IPS DF 6.9 (cell line): ENCODE measurements around the gene MRPS17.

Experiments
- DNase-seq: peaks from one replicate; pipeline ENCODE4 v3.0.0-alpha.2; 2013; ENCODE audit warnings: low read depth, low spot score
- H3K27ac ChIP-seq: one replicate; pipeline ENCODE4 v1.5.1; 2013; ENCODE audit warnings: low read length, control low read depth
- H3K27me3 ChIP-seq: 2 replicates; pipeline ENCODE4 v1.6.1; 2013; ENCODE audit warnings: mild to moderate bottlenecking, low read length; ENCODE audit not compliant: control insufficient read depth, insufficient read depth
- H3K36me3 ChIP-seq: 2 replicates; pipeline ENCODE4 v1.6.1; 2013; ENCODE audit warnings: low read length; ENCODE audit not compliant: control insufficient read depth, insufficient read depth
- H3K4me1 ChIP-seq: 2 replicates; pipeline ENCODE4 v1.6.1; 2013; ENCODE audit warnings: low read length; ENCODE audit not compliant: control insufficient read depth, insufficient read depth
- H3K4me3 ChIP-seq: 2 replicates; pipeline ENCODE4 v1.5.1; 2013; ENCODE audit warnings: mild to moderate bottlenecking, low read length
- H3K9me3 ChIP-seq: 2 replicates; pipeline ENCODE4 v1.6.1; 2013; ENCODE audit warnings: low read length, inconsistent platforms; ENCODE audit not compliant: control insufficient read depth, insufficient read depth
- whole genome bisulfite sequencing: extraction: QIAGEN DNeasy Blood & Tissue Kit; methylation state at CpG from one replicate; pipeline ENCODE4 v1.1.7; 2013; ENCODE audit warnings: mixed read lengths, missing lambda C conversion rate; ENCODE audit not compliant: insufficient read length, insufficient coverage; 5-methylcytosine and 5-hydroxymethylcytosine counted together

MRPS17 gene

DNA sequence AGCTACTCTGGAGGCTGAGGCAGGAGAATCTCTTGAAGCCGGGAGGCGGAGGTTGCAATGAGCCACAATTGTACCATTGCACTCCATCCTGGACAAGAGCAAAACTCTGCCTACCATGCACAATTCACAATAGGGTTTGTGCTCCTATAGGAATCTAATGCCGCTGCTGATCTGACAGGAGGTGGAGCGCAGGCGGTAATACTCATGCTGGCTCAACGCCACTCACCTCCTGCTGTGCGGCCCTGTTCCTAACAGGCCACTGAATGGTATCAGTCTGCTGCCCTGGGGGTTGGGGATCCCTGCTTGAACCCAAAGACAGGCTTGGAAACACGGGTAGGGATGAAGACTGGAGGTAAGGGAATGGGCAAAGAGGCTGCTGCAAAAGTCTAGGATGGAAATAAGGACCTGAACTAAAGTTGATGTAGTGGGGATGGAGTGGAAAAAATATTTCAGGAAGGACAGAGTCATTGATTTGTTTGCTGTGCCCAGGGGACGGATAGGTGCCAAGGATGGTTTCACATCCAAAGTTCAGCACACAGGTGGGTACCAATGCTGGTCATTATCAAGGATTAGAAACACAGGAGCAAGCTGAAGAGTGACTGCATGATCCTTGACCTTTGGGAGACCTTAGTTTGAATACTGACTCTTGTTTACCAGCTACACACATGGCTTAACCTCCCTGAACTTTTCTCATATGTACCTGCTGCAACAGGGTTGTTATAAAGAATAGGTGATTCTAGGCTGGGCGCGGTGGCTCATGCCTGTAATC lies 2.2 kb downstream of the MRPS17 start:
- Histone ChIP-seq H3K27ac (no peak overlapping the region), H3K9me3 (no peaks in the 10 kb centered on the region), H3K27me3 (no peaks in the 10 kb centered on the region), H3K4me1 (no peaks in the 10 kb centered on the region), H3K36me3 (peaks cover 4% of the 10 kb centered on the region), H3K4me3 (no peak overlapping the region)
- no peak for DNase-seq
- WGBS = no CpG with 5 or more reads among the region's 11 CpGs

DNA sequence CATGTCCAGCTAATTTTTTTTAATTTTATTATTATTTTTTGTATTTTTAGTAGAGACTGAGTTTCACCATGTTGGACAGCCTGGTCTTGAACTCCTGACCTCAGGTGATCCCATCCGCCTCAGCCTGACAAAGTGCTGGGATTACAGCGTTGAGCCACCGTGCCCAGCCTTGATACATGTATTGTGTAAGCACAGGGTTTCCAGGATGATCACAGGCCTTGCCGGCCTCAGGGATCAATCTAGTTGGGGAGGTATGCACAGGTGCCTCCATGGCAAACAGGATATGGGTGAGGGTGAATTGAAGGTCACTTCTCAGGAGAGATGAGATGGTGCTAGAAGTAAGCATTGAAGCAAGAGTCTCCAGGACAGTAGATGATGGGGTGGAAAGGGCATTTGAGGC lies 5.5 kb downstream of the MRPS17 start:
- Histone ChIP-seq H3K9me3 (no peaks in the 10 kb centered on the region), H3K4me3 (no peak overlapping the region)
- no CpG with 5 or more reads among the region's 4 CpGs for WGBS

DNA sequence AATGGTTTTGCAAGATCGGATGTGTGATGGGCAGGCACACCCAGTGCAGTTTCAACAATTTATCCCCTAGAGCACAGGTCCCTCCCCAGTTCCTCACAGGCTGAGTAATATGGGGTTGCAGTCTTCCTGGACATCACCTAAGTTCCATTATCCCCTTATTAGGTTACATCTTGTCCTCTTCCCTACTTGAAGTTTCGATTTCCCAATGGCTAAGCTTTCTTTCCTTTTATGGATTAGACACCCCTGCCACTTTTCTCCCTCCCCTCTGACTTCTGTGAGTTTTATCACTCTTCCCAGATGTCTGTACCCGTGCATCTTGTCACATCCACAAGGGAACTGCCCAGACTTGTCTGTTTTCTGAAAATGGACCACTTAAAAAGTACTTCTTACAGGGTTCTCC lies 10.3 kb downstream of the MRPS17 start:
- Histone ChIP-seq H3K36me3 (no peaks in the 10 kb centered on the region), H3K27me3 (no peaks in the 10 kb centered on the region), H3K4me3 (no peak overlapping the region), H3K27ac (no peak overlapping the region), H3K9me3 (no peaks in the 10 kb centered on the region), H3K4me1 (no peaks in the 10 kb centered on the region)
- DNase-seq = no peak
- WGBS = no CpG with 5 or more reads among the region's 3 CpGs

More for the DNA sequence above, 5.5 kb downstream of the MRPS17 start:
- peaks cover 4% of the 10 kb centered on the region for H3K36me3 ChIP-seq
- no peak overlapping the region for H3K27ac ChIP-seq
- no peak for DNase-seq
- H3K4me1 ChIP-seq = no peaks in the 10 kb centered on the region
- H3K27me3 ChIP-seq = no peaks in the 10 kb centered on the region

DNA sequence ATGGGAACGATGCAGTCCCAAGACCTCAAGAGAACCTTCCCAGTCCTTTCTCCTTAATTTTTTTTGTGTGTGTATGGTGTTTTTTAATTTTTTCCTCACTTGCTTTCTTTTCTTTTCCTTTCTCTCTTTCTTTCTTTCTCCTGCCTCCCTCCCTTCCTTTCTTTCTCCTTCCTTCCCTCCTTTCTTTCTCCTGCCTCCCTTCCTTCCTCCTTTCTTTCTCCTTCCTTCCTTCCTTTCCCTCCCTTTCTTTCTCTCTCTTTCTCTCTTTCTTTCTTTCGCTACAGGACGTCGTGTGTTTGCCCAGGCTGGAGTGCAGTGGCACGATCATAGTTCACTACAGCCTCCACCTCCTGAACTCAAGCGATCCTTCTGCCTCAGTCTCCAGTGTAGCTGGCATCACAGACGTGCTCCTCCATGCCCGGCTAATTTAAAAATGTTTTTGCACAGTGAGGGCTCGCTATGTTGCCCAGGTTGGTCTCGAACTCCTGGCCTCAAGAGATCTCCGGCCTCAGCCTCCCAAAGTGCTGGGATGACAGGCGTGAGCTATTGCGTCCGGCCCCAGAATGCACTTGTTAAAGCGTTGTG lies 12.0 kb downstream of the MRPS17 start:
- no CpG with 5 or more reads among the region's 15 CpGs for WGBS
- no peaks in the 10 kb centered on the region for H3K36me3 ChIP-seq
- H3K9me3 ChIP-seq = no peaks in the 10 kb centered on the region
- no peaks in the 10 kb centered on the region for H3K27me3 ChIP-seq
- no peak overlapping the region for H3K27ac ChIP-seq
- no peak for DNase-seq
- no peak overlapping the region for H3K4me3 ChIP-seq
- no peaks in the 10 kb centered on the region for H3K4me1 ChIP-seq

DNA sequence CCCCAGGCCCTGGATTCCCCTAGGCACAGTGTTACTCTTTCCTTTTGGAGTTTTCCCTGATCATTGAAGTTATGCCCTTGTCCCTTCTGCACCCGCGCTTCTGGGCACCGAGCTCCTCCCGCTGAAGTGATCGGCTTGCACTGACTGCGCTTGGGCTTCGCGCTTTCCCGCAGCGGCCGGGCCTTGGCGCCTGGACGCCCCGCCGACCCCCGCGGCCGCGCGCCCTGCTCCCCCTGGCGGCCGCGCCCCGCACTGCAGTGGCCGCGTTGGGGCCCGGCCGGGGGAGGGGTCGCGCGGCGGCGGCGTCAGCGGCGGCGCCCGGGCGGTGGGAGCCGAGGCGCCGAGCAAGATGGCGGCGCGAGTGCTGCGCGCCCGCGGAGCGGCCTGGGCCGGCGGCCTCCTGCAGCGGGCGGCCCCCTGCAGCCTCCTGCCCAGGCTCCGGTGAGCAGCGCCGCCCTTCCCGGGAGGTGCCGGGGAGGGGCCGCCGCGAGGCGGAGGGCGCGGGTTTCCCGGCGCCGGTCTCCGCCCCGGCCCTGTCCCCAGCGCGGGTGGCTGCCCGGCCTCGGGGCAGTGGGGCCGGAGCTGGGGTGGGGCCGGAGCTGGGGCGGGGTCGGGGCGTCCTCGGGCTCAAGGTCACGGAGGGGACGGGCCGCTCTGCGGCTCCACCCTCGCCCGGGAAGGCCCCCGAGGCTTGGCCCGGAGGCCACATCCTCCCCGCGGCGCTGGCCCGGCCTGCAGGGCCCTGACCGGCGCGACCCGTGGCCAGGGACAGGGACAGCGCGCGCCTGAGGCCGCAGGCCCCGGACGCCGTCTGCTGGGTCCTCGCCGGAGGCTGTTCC lies 12.8 kb downstream of the MRPS17 start, which contains the start of gene NIPSNAP2:
NIPSNAP2 (plus strand) TSS at position 325 of the 839 bp plus-strand sequence; CDS start at position 350, 25 bp downstream.
- H3K4me1 ChIP-seq = no peaks in the 10 kb centered on the region
- DNase-seq = peak; percentile 16
- WGBS = no CpG with 5 or more reads among the region's 105 CpGs

DNA sequence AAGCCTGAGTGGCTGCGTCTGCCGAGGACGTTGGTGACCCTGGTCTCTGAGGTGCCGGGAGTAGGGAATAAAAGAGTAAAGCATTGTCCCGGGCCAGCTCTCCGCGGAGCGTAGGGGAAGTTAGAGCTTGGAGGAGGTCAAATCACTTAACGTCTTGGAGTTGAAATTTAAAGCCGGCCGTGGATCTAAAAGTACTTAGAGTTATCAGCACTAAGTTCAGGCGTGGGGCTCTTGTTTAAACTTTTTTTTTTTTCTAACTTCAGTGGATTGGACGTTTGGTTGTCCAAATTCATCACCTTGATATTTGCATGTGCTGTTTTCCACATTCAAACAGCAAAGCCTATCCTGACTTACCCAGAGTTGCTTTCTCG lies 13.4 kb downstream of the MRPS17 start:
- H3K36me3 ChIP-seq = no peaks in the 10 kb centered on the region
- no peak for DNase-seq
- no CpG with 5 or more reads among the region's 14 CpGs for WGBS
- H3K4me1 ChIP-seq = no peaks in the 10 kb centered on the region
- no peaks in the 10 kb centered on the region for H3K9me3 ChIP-seq
- no peaks in the 10 kb centered on the region for H3K27me3 ChIP-seq
- no peak overlapping the region for H3K27ac ChIP-seq
- peak overlapping the region; percentile 69 for H3K4me3 ChIP-seq

More for the DNA sequence above, 12.8 kb downstream of the MRPS17 start, which contains the start of gene NIPSNAP2:
- H3K9me3 ChIP-seq = no peaks in the 10 kb centered on the region
- H3K27me3 ChIP-seq = no peaks in the 10 kb centered on the region
- no peak within 1 kb of the TSS for H3K27ac ChIP-seq
- peak within 1 kb of the TSS; percentile 69 for H3K4me3 ChIP-seq
- no peaks in the 10 kb centered on the region for H3K36me3 ChIP-seq

DNA sequence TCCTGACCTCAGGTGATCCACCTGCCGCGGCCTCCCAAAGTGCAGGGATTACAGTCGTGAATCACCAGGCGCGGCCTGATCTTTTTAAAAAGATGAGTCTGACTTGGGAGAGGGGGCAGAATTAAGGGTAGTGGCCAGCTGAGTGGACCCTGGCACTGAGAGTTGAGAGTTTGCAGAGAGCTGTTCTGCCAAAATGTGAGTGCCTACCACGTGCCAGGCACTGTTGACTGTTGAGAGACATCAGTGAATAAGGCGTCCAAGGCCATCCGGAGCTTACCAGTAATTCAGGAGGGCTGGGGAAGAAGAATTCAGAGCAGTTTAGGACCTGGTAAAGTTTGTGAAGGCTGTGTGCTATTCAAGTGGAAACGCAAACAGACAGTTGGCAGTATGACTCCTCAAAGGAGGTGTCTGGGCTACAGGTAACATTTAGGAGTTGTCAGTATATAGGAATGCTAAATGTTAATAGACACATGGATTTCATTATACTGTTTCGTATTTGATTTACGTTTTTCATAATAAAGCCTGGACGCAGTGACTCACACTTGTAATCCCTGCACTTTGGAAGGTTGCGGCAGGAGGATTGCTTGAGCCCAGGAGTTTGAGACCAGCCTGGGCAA lies 14.2 kb downstream of the MRPS17 start:
- Histone ChIP-seq H3K27ac (no peak overlapping the region), H3K9me3 (no peaks in the 10 kb centered on the region), H3K4me3 (no peak overlapping the region), H3K4me1 (0 out of 2 replicates have a peak, but pooled peaks cover 2% of the 10 kb centered on the region), H3K36me3 (no peaks in the 10 kb centered on the region; the same call in 1 of the 2 replicates), H3K27me3 (no peaks in the 10 kb centered on the region)
- no CpG with 5 or more reads among the region's 13 CpGs for WGBS
- DNase-seq = no peak

DNA sequence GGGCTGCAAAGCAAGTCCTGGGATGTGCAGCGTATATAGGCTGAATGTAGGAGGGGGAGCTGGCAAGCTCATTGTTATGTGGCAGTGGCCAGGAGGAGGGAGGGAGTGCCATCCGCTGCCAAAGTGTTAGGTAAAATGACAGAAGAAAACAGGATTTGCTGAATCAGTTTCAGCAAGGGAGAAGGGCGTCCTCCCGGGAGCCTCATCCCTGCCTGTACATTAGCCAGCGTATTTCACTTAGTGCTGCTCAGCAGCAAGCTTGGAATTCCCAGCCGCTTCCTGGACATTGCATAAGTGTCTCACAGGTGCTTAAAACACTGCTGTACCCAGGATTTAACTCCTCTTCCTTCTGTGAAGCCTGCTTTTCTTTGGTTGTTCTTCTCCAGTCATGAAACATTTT lies 15.2 kb downstream of the MRPS17 start:
- H3K27me3 ChIP-seq = no peaks in the 10 kb centered on the region
- no peaks in the 10 kb centered on the region; the same call in 1 of the 2 replicates for H3K36me3 ChIP-seq
- no peak for DNase-seq
- H3K9me3 ChIP-seq = no peaks in the 10 kb centered on the region
- 0 out of 2 replicates have a peak, but pooled peaks cover 2% of the 10 kb centered on the region for H3K4me1 ChIP-seq
- no peak overlapping the region for H3K27ac ChIP-seq
- no CpG with 5 or more reads among the region's 6 CpGs for WGBS
- H3K4me3 ChIP-seq = no peak overlapping the region

DNA sequence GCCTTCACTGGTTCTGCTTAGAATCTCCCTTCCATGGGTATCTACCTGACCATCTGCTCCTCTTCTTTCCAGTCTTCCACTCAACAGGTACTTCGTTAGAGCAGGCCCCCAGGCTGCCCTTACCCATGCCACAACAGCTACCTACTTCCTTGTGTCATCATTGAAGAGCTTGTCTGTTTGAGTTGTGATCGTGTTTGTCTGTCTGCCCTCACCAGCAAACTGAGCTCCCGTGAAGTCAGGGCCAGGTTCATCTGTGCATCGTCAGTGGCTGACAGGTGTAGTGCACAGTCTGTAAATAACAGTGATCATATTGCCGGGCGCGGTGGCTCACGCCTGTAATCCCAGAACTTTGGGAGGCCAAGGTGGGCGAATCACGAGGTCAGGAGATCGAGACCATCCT lies 17.7 kb downstream of the MRPS17 start:
- Histone ChIP-seq H3K36me3 (no peaks in the 10 kb centered on the region; the same call in 1 of the 2 replicates), H3K9me3 (no peaks in the 10 kb centered on the region), H3K4me1 (0 out of 2 replicates have a peak, but pooled peaks cover 2% of the 10 kb centered on the region), H3K4me3 (no peak overlapping the region), H3K27me3 (no peaks in the 10 kb centered on the region), H3K27ac (no peak overlapping the region)
- no peak for DNase-seq
- WGBS = no CpG with 5 or more reads among the region's 11 CpGs

DNA sequence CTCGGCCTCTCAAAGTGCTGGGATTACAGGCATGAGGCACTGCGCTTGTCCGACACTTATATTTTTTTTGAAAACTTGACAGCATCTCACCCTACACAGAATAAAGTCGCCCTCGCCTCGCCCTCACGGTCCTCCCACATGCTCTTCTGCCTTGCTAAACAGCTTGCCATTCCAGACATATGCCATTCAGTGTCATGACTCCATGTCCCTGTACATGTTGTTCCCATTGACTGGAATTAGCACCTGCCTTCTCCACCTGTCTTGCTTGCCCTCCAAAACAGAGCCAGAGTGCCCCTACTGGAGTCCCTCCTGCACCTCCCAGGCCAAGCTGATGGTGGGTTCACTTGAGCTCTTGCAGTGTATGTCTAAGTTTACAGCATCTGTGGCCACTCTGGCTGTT lies 18.9 kb downstream of the MRPS17 start:
- Histone ChIP-seq H3K36me3 (no peaks in the 10 kb centered on the region; the same call in 1 of the 2 replicates), H3K9me3 (no peaks in the 10 kb centered on the region), H3K27me3 (no peaks in the 10 kb centered on the region), H3K4me3 (no peak overlapping the region), H3K27ac (no peak overlapping the region), H3K4me1 (0 out of 2 replicates have a peak, but pooled peaks cover 2% of the 10 kb centered on the region)
- WGBS = no CpG with 5 or more reads among the region's 7 CpGs
- DNase-seq = no peak
